NCI-H2029 treated with DMSO at 0.1 percent for 48 hours (cell line): ENCODE measurements around the gene SOX6.

Source experiments
- DNase-seq: peaks from one replicate; lab custom pipeline; 2025; lab: John Stamatoyannopoulos, UW

The SOX6 gene

GRCh38 chr11:16191212-16191867 lies 165.0 kb downstream of the SOX6 start:
- DNase-seq = no peak

- peak; percentile 43 for DNase-seq
Measured at GRCh38 chr11:16186680-16187079, 169.7 kb downstream of the SOX6 start.

GRCh38 chr11:16185042-16185441 lies 171.3 kb downstream of the SOX6 start:
- no peak for DNase-seq

- peak; percentile 34 for DNase-seq
Measured at GRCh38 chr11:16184588-16184987, 171.8 kb downstream of the SOX6 start.

- DNase-seq = no peak
Measured at GRCh38 chr11:16182553-16182952, 173.8 kb downstream of the SOX6 start.

- no peak for DNase-seq
Measured at GRCh38 chr11:16180868-16181267, 175.5 kb downstream of the SOX6 start.

GRCh38 chr11:16179676-16180075 lies 176.7 kb downstream of the SOX6 start:
- no peak for DNase-seq

- no peak for DNase-seq
Measured at GRCh38 chr11:16178273-16178672, 178.1 kb downstream of the SOX6 start.

- DNase-seq = no peak
Measured at GRCh38 chr11:16177688-16178087, 178.7 kb downstream of the SOX6 start.

GRCh38 chr11:16173798-16174197 lies 182.5 kb downstream of the SOX6 start:
- DNase-seq = no peak

- no peak for DNase-seq
Measured at GRCh38 chr11:16171882-16172281, 184.5 kb downstream of the SOX6 start.

GRCh38 chr11:16169956-16170847 lies 186.1 kb downstream of the SOX6 start:
- no peak for DNase-seq

GRCh38 chr11:16169541-16169940 lies 186.8 kb downstream of the SOX6 start:
- DNase-seq = no peak

- DNase-seq = no peak
Measured at GRCh38 chr11:16167706-16168487, 188.4 kb downstream of the SOX6 start.

GRCh38 chr11:16166571-16166970 lies 189.8 kb downstream of the SOX6 start:
- no peak for DNase-seq

- DNase-seq = no peak
Measured at GRCh38 chr11:16160146-16160545, 196.2 kb downstream of the SOX6 start.

- DNase-seq = no peak
Measured at GRCh38 chr11:16158426-16158994, 197.8 kb downstream of the SOX6 start.

GRCh38 chr11:16157327-16157726 lies 199.0 kb downstream of the SOX6 start:
- no peak for DNase-seq

GRCh38 chr11:16155448-16155847 lies 200.9 kb downstream of the SOX6 start:
- no peak for DNase-seq

- no peak for DNase-seq
Measured at GRCh38 chr11:16154715-16155396, 201.5 kb downstream of the SOX6 start.

- DNase-seq = no peak
Measured at GRCh38 chr11:16153951-16154350, 202.4 kb downstream of the SOX6 start.

GRCh38 chr11:16151138-16151537 lies 205.2 kb downstream of the SOX6 start:
- DNase-seq = no peak
